GM21360 (cell line): ENCODE measurements around the gene FAM170B.

Experiments
- ATAC-seq: cut with Tn5 transposase; IDR thresholded peaks from one replicate; pipeline ENCODE4 v1.9.1; 2021; ENCODE audit warnings: mild to moderate bottlenecking, moderate library complexity; ENCODE audit not compliant: unreplicated experiment

Gene FAM170B

DNA sequence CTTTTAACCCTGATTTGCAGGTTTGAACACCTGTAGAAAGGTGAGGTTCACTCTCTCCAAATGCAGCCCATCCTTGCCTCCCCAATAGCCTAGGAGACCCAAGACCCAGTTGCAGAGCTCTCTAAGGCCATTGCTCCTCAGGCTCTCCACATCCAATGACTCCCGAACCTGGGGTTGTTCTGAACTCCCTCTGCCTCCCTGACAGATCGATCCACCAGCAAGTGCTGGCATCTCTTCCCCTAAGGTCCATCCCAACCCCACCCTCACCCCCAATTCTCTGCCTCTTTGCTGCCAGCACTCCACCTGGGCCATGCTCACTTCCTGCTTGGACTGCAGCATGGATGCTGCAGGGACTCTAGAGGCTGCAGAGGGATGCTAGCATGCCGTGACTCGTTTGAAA, 19.3 kb upstream of the FAM170B start:
- no peak for ATAC-seq

DNA sequence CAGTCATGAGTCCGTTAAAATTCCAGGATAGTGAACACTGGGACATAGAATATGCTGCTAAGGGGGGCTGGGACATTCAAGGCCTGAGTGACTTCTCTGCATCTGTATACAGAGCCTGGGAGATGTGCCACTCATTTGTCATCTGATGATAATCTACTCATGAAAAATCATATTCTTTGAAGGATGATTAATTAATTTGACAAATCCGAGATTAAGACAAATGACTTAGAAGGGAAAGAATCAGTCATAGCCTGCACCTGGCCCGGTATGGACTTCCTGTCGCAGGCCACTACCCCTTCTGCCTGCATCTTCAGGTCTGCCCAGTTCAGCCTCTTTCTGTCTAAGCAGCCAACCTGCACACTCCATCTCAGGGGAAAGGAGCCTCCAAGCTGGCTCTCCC, 18.8 kb upstream of the FAM170B start:
- ATAC-seq, result no peak

DNA sequence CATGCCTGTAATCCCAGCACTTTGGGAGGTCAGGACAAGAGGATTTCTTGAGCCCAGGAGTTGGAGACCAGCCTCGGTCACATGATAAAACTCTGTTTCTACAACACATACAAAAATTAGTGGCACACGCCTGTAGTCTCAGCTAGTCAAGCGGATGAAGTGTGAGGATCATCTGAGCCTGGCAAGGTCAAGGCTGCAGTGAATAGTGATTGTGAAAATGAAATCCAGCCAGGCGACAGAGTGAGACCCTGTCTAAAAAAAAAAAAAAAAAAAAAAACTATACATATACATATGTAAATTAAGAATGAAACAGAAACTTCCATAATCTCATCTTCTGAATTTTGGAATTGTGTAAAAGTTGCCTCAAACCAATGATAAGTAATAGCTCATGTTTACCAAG, 18.2 kb upstream of the FAM170B start:
- ATAC-seq, result no peak

DNA sequence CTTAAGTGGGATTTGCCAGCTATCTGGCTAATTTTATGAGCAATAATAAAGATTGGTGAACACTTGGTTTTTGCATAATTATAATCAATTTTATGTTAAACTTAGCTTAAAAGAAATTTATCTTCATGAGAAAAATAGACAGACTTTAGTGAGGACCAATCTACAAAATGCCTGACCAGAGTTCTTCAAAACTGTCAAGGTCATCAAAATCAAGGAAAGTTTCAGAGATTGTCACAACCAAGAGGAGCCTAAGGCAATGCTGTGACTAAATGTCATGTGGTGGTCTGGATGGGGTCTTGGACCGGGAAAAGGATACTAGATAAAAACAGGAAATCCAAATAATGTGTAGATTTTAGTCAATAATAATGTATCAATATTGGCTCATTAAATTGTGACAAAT, 17.7 kb upstream of the FAM170B start:
- ATAC-seq, result no peak

DNA sequence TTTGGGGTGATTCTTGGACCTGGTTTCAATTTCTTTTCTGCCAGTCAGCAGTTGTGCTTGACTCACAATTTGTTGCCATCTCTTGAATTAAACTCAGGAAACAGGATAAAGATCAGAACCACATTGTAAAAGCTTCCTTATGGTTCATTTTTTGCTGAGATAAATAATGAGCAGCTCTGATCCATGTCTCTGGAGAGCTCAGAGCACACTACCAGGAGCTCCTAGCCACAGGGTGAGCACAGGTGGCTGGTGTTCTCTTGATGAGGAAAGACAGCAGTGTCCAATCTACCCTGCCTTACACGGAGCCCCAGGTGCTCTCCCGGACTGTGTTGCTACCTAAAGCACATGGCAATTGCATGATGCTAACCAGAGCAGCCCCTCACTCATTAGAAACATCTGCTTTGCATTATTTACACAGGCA, 17.2 kb upstream of the FAM170B start:
- no peak for ATAC-seq

DNA sequence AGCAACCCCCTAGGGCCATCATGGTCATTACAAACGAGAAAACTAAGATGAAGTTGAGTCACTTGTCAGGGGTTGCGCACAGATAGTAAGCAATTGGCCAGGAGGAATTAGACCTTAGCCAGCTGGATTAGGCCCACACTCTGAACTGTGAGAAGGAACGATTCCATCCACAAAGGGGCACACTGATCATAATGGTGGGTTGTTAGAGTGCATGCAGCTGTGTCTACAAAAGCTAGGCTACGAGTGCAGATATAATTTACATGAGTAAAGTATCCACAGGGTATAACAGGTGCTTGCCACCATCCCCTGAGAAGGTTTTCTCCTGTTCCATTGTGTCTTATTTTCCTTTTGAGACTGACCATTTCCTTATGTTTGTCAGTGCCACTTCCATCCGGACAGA, 16.6 kb upstream of the FAM170B start:
- no peak for ATAC-seq

DNA sequence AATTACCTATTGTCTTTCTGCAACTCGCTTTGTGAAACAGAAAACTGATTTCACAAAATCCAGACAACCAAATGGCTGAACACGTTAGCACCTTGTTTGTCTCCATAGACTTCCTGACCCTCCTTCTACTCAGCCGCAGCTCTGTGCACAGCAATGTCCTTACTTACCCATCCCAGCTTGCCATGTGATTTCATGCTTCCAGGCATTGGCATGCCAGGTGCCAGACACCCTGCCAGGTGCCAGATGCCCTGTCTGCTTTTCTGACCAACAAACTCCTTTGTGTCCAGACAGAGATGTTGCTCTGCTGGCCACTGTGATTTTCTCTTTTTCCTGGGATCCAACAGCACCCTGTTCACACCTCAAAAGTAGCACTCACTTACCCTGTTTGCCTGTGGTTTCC, 16.1 kb upstream of the FAM170B start:
- no peak for ATAC-seq

DNA sequence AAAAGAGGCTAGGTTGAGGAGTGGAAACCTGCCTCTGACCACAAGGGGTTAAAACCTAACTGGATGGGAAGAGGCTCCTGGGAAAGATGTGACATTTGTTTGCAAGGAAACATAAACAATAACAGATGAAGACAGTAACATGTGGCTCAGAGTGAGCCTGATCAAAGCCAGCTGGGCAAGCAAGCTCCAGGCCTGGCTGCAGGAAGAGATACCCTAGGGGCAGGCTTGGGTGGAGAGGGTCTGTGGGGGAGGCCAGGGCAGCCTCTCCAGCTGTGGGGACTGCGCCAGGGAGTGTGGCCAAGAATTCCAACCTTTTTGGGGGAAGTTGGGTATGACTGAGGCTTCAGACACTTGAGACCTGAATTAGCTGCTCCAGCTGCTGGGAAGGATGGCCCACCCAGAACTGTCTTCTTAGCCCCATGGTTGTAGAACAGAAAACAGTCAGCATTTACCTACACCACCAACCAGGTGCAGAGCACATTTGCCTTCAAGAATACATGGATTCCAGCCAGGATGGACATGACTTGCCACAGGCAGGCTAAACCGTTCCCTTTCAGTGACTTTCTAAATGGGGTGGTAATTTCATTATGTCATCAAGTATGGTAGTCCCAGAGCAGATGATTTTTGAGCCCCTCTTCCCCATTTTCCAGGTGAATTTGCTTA, 10.4 kb upstream of the FAM170B start:
- no peak for ATAC-seq

DNA sequence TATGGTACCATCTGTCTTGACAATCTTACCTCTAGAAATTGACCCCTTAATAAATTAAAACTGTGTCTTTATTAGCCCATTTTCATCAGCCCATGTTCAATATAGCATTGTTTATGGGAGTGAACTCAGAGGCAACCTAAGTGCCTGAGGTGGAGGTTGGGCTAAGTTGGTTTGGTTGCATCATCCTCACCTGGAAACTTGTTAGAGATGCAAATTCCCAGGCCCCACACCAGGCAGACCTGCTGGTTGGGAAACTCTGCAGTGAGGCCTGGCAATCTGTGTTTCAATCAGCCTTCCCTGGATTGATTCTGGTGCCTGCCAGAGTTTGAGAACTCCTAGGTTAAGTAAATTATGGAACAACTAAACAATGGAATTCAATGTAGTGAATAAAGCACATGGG, 9.4 kb upstream of the FAM170B start:
- no peak for ATAC-seq

DNA sequence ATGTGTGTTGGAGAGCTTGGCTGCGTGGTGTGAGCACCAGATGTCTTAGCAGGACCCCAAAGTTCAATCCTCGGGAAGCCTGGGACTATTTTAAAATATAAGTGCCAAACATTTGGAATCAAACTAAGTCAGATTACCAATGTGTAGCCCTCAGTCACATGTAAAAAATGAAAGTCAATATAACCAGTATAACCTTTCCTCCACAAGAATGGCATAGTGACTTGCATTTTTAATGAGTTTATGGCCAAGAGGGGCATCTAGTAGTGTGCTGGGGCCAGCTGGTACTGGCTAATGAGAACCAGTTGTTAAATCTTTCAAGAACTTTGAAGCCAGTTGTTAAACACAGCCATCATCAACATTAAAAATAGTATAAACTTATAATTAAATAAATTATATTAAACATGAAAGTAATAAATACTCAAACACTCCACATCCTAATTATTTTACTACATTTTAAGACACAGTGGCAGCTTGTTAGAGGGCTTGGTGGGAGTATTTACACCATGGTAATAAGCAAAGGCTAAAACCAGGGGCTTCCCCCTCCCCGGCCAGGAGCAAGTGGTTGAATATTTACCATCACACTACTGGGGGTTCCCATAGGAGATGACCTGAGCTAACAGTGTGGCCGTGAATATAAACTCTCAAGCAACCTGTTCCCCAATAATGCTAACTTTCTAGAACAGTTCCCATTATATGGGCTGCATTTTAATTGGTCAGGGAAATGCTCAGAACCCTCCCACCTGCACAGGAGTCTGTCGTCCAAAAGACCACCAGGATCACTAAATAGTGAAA, 7.9 kb upstream of the FAM170B start:
- ATAC-seq, result no peak

DNA sequence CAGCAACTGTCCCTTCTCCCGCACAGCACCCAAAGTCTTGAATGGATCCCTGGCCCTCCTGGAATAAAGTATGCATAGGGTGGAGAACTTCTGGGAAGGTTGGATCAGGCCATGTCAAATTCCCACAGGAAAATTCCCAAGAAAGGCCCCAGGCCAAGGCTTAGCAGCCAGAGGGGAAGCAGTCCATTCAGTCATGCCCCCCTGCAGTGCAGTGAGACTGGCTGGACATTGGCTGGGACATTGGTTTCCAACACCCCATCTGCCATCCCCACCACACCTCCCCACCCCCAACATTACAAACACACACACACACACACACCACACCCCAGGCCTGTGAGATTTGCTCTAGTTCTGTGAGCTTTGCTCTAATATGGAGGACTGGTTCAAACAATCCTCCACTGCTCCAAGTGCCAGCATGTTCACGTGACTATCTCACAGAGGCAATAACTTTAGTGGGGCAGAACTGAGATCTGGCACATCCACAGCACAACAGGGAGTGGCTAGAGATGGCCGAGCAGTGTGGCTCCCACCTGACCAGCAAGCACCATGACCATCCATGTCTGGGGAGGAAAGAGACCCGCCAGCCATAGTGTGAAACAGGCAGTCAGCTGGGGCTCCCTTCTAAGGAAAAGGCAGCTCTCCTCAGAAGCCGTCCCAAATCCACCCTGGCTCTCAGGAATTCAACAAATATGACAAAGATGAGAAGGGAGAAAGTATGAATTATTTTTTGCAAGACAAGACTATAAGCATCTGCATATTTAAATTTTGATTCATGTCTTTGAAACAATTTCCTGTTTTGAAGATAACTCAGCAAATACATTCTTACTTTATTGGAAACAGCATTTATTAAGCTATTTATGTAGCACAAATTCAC, 6.7 kb upstream of the FAM170B start:
- ATAC-seq, result no peak

DNA sequence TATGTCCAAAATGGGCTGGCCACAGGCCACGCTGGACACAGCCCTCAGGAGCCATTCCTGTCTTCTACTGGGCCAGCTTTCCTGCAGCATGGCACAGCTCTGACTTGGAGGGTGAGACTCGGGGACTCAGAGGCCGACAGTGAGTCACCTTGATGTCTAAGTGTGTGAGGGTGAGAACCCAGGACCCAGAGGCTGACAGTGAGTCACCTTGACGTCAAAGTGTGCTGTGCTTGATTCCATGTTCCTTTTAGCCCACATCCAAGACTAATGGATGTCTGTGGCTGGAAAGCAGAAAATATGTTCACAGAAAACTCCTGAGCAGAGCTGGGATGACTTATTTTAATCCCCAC, 6.0 kb upstream of the FAM170B start:
- no peak for ATAC-seq

DNA sequence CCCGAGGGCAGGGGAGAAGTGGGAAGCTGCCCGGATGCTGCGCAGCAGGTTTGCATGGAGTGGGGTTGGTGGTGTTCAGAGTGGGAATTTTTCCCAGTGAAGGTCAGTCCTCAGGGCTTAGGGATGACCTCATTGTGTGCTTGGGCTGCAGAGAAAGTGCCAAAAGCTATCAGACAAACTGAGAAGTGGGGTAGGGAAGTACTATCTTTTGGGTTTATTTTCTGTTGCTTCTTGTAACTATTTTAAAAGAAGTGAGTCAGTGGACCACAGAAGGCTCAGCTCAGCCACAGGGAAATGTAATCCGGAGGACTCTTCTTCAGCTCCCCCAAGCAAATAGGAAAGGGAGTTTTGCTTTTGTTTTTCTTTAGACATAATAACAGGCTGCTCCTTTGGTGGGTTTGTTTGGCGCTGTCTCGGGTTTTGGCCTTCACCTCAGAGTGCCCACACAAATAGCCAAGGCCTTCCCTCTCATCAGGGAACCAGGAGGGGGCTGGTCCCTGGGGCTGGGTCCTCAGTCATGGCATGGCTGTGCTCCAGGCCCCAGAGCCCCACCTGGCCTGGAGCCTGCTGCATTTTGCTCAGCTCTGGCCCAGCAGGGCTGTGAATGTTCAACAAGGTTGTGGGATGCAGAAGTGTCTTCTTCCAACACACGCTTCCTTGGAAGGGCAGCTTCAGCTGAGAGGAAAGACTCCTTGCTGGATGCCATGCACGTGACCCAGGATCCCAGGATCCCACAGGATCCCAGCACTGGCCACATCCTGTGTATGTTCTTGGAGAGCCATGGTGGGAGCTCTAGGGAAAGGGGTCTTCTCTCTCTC, 5.4 kb upstream of the FAM170B start:
- no peak for ATAC-seq

DNA sequence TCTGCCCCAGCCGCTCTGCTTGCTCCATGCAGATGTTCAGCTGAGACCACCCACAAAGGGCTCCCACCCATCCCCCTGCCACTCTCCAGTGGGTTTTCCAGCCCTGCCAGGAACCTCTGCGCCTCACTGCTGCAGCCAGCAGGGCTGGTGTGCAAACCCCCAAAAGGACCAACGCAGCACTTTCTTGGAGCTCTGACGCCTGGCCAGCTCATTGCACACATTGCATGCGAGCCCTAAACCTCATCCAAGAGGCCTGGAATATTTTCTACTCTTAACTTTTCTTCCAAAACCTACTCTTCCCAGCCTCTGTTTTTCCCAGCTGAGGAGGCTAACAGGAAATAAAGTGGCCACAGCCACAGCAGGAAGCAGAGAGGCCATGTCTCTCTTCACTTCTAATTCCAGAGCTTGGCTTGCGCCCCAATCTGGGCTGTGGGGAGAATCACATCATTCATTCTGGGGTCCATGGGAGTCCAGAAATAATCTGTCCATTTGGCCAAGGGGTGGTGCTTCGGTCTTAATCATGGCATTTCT, 4.6 kb upstream of the FAM170B start:
- ATAC-seq, result no peak

DNA sequence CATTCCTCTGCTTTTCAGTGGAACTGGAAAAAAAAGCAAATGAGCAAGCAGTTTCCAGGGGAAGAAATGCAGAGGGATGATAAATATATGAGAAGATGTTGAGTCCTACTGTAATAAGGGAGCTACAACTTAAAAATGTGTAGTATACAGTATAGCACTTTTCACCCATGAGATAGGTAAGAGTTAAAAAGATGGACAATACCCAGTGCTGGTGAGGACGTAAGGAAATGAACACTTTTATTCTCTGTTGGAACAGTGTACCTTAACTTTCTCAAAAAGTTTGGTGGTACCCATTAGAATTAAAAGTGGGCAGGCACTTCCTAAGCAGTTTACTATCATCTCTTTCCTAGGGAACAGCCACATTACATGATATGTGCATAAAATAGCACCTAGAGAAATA, 2.7 kb upstream of the FAM170B start:
- ATAC-seq, result no peak

DNA sequence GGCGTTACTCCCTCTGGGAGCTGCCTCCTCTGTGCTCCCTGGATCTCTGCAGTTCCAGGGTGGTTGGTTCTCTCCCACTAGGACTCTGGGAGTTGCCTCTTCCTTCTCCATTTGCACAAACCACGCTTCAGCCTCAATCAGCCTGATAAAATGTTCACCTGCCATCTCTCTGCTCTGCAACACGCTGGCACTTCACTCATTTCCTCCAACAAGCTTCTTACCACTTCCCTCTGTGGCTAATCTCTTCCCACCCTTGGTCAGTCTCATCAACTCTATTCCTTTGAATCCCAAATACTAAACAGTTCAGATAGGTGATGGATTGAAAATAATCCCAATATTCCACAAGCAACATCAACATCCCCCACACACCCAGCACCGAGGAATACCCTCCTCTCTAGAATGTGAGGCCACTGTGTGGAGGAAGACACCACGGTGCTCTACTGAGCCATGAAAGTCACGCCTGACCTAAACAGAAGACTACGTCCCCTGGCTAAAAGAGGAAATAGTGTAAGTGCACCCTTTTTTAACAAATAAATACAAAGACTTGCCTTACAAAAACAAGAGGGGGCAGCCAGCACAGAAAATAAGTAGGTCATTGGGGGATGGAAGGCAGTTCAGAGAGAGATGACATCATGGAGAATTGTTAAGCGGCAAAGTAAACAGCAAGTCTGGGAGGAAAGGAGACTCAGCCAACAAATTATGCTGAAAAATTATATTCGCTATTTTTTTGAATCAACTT, 1.9 kb upstream of the FAM170B start:
- no peak for ATAC-seq

DNA sequence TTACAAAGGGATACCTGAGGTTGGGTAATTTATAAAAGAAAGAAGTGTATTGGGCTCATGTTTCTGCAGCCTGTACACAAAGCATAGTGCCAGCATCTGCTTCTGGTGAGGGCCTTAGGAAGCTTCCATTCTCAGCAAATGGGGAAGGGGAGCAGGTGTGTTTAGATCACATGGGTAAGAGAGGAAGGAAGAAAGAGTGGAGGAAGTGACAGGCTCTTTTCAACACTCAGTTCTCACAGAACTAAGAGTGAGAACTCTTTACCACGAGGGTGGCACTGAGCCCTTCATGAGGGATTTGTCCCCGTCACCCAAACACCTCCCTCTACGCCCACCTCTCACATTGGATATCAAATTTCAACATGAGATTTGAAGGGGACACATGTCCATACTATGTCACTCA, 506 bp upstream of the FAM170B start:
- no peak for ATAC-seq

DNA sequence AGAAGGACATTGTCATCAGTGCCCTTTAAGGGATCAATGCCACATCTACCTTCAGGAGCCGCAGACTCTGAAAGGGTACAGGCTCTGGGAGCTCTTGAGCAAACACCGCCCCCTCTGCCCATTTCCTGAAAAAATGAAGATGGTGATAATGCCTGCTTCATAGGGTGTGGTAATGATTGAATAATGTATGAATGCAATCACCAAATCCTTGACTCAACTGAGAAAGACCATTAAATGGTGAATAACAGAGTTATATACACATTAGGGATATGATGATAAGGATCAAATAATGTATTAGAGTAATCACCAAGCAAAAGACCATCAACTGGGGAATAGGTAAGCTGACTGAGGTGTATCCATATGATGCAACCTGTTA, 1.5 kb downstream of the FAM170B start:
- no peak for ATAC-seq

DNA sequence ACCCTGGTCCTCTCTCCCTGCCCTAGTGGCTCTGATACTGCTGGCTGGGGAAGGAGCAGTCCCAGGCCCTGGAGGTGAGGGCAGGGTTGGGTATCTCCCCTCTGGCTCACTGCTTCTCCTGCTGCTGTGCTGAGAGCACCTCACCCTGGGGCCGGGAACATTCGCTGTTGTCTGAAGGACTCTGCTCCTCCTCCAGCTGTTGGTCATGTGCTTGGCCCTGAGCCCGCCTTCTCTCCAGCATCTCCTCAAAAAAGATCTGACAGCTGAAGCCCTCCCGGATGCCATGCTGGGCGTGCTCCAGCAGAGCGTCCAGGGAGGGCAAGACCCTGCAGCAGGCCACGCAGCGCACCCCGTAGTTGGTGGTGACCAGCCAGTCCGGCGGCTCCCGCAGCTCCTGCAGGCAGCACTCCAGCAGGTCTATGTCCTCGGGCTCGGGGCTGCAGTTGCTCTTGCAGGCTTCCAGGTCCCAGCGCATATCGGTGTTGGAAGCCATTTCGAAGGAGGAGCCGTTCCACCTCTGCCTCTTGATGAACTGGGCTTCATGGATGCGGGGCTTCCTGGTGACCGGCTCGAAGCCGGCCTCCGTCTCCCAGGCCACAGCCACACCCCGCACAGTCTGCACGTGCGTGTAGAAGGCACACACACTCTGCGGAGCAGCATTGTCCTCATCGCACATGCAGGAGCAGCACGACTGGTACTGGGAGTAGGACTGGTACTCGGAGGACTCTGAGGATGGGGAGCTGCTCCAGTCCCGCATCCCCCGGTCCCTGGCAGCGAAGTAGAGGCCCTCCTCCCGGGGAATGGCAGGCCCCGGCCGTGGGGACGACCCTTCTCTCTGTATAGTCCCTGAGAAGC, 2.1 kb downstream of the FAM170B start:
- ATAC-seq, result no peak
